NCI-H2171 treated with DMSO at 0.1 percent for 48 hours (cell line): ENCODE data around the gene PHF2.

ENCODE experiments used
- DNase-seq: peaks from one replicate; lab custom pipeline; 2025; lab: John Stamatoyannopoulos, UW

The PHF2 gene

GRCh38 chr9:93576258-93577077 is at the start of gene PHF2:
Gene PHF2 (plus strand): TSS chr9:93576584. CDS start chr9:93576774, 190 bp downstream.
- DNase-seq: peak; percentile 17

GRCh38 chr9:93531374-93531773 is 45.0 kb upstream of the PHF2 start:
- no peak for DNase-seq

GRCh38 chr9:93532141-93532540 is 44.2 kb upstream of the PHF2 start:
- no peak for DNase-seq

- no peak for DNase-seq
Observed at GRCh38 chr9:93533863-93534262, 42.5 kb upstream of the PHF2 start.

GRCh38 chr9:93536167-93536566 is 40.2 kb upstream of the PHF2 start:
- no peak for DNase-seq

GRCh38 chr9:93536874-93537273 is 39.5 kb upstream of the PHF2 start:
- no peak for DNase-seq

- DNase-seq: no peak
Observed at GRCh38 chr9:93540305-93540704, 36.1 kb upstream of the PHF2 start.

GRCh38 chr9:93541005-93541404 is 35.4 kb upstream of the PHF2 start:
- DNase-seq: no peak

GRCh38 chr9:93541581-93542349 is 34.6 kb upstream of the PHF2 start:
- DNase-seq: no peak

GRCh38 chr9:93543117-93543516 is 33.3 kb upstream of the PHF2 start:
- DNase-seq: no peak

- DNase-seq: no peak
Observed at GRCh38 chr9:93546356-93546755, 30.0 kb upstream of the PHF2 start.

- DNase-seq: no peak
Observed at GRCh38 chr9:93549611-93550010, 26.8 kb upstream of the PHF2 start.

GRCh38 chr9:93552923-93553322 is 23.5 kb upstream of the PHF2 start:
- no peak for DNase-seq

GRCh38 chr9:93555370-93555769 is 21.0 kb upstream of the PHF2 start:
- no peak for DNase-seq

- DNase-seq: no peak
Observed at GRCh38 chr9:93557366-93558137, 18.8 kb upstream of the PHF2 start.

- DNase-seq: no peak
Observed at GRCh38 chr9:93558503-93558902, 17.9 kb upstream of the PHF2 start.

GRCh38 chr9:93560991-93561390 is 15.4 kb upstream of the PHF2 start:
- DNase-seq: no peak

GRCh38 chr9:93562157-93562556 is 14.2 kb upstream of the PHF2 start:
- peak; percentile 98 for DNase-seq

- DNase-seq: no peak
Observed at GRCh38 chr9:93565089-93565488, 11.3 kb upstream of the PHF2 start.

- DNase-seq: peak; percentile 94
Observed at GRCh38 chr9:93566408-93567270, 9.7 kb upstream of the PHF2 start.

- peak; percentile 34 for DNase-seq
Observed at GRCh38 chr9:93567271-93567959, 9.0 kb upstream of the PHF2 start.
